B cell (primary cell): ENCODE results near the gene RPRD1B. TPM values are rescaled to one million over a fixed set of nuclear protein-coding genes. Genes with fewer than 3 reads are reported as not detected.

Experiments used
- ATAC-seq: fragments of 200-7000 bp; cut with Tn5 transposase; one replicate; pipeline ENCODE4 v1.10.0; 2021; ENCODE audit warnings: low read depth, mild to moderate bottlenecking, moderate number of reproducible peaks, moderate library complexity
- CTCF ChIA-PET: fragments of 350-600 bp; sonication (Branson Sonifier 250); formaldehyde crosslinking; loops from one replicate; lab custom pipeline; 2021; ENCODE audit warnings: antibody characterized with exemption, inconsistent platforms; lab: Charles Lee
- POLR2A ChIA-PET: fragments of 350-600 bp; sonication (Branson Sonifier 250); formaldehyde crosslinking; loops from one replicate; lab custom pipeline; 2021; ENCODE audit warnings: antibody characterized with exemption; lab: Charles Lee
- DNase-seq: peaks from one replicate; pipeline ENCODE4 v3.0.0; 2013
- H2AFZ ChIP-seq: 2 replicates; pipeline ENCODE4 v1.6.1; 2012; ENCODE audit warnings: mild to moderate bottlenecking, low read depth, low read length; ENCODE audit not compliant: insufficient read depth, poor library complexity, severe bottlenecking
- H3K27ac ChIP-seq, 2 donors: 1 replicate in 1 of 2; 2 replicates in 1 of 2; pipeline ENCODE4 v1.5.1; 2012 to 2013; ENCODE audit warnings: low read length in 2 of 2, mild to moderate bottlenecking in 2 of 2, moderate library complexity in 1 of 2
- H3K27me3 ChIP-seq, 4 experiments: fragments of 200-600 bp in 1 of 4; sonication (generic) in 1 of 4; replicated peaks in 1 of 4; 1 replicate in 2 of 4; 2 replicates in 2 of 4; pipeline versions ENCODE4 v1.6.1 to v1.7.0; 2013 to 2016; ENCODE audit warnings: low read length in 3 of 4, mild to moderate bottlenecking in 2 of 4, mixed read lengths in 1 of 4, moderate library complexity in 1 of 4; ENCODE audit not compliant: insufficient read depth in 4 of 4, control insufficient read depth in 3 of 4; ENCODE audit errors: control extremely low read depth in 1 of 4
- H3K36me3 ChIP-seq, 2 experiments: replicated peaks in 1 of 2; 1 replicate in 1 of 2; 2 replicates in 1 of 2; pipeline versions ENCODE4 v1.6.1 to v1.7.1; 2013; ENCODE audit warnings: low read length in 1 of 2; ENCODE audit not compliant: insufficient read depth in 2 of 2, control insufficient read depth in 1 of 2; ENCODE audit errors: control extremely low read depth in 1 of 2, extremely low read depth in 1 of 2
- H3K4me1 ChIP-seq, 2 donors: fragments of 200-600 bp in 1 of 2; sonication (generic) in 1 of 2; 1 replicate in 1 of 2; 2 replicates in 1 of 2; pipeline versions ENCODE4 v1.5.1 to v1.6.1; 2013 to 2017; ENCODE audit warnings: low read length in 2 of 2; ENCODE audit not compliant: control insufficient read depth in 2 of 2, insufficient read depth in 2 of 2
- H3K4me2 ChIP-seq: replicated peaks from 2 replicates; pipeline ENCODE3; 2012; ENCODE audit warnings: mild to moderate bottlenecking, low read depth, low read length; ENCODE audit not compliant: poor library complexity, severe bottlenecking
- H3K4me3 ChIP-seq, 5 experiments: fragments of 200-600 bp in 1 of 5; sonication (generic) in 1 of 5; 1 replicate in 3 of 5; 2 replicates in 2 of 5; pipeline versions ENCODE4 v1.5.1 to v1.7.0; 2011 to 2016; ENCODE audit warnings: low read length in 4 of 5, mild to moderate bottlenecking in 4 of 5, low read depth in 2 of 5, control low read depth in 1 of 5, moderate library complexity in 1 of 5; ENCODE audit not compliant: insufficient read depth in 1 of 5; ENCODE audit errors: control extremely low read depth in 1 of 5, extremely low read depth in 1 of 5
- H3K79me2 ChIP-seq: fragments of 200-600 bp; sonication (generic); one replicate; pipeline ENCODE4 v1.6.0; 2016; ENCODE audit warnings: low read length; ENCODE audit not compliant: control insufficient read depth, insufficient read depth
- H3K9ac ChIP-seq: fragments of 200-600 bp; sonication (generic); 2 replicates; pipeline ENCODE4 v1.6.1; 2017; ENCODE audit warnings: mild to moderate bottlenecking, low read length, moderate library complexity
- H3K9me3 ChIP-seq, 3 donors: one replicate each; pipeline versions ENCODE4 v1.6.1 to v1.7.1; 2013; ENCODE audit warnings: low read length in 2 of 3; ENCODE audit not compliant: control insufficient read depth in 2 of 3, insufficient read depth in 1 of 3; ENCODE audit errors: control extremely low read depth in 1 of 3
- H4K20me1 ChIP-seq: 2 replicates; pipeline ENCODE4 v1.6.0; 2012; ENCODE audit warnings: mild to moderate bottlenecking, low read length; ENCODE audit not compliant: insufficient read depth, control insufficient read depth, poor library complexity, severe bottlenecking
- H3K27ac Mint-ChIP-seq: one replicate; pipeline ENCODE4 v1.8.0; 2021; ENCODE audit warnings: mixed read lengths
- H3K27me3 Mint-ChIP-seq: one replicate; pipeline ENCODE4 v1.8.0; 2021; ENCODE audit warnings: mixed read lengths
- H3K4me1 Mint-ChIP-seq: one replicate; pipeline ENCODE4 v1.8.0; 2021; ENCODE audit warnings: mixed read lengths
- H3K4me3 Mint-ChIP-seq: one replicate; pipeline ENCODE4 v1.8.0; 2021; ENCODE audit warnings: mixed read lengths
- H3K9me3 Mint-ChIP-seq: one replicate; pipeline ENCODE4 v1.8.0; 2022; ENCODE audit warnings: mixed read lengths; ENCODE audit not compliant: insufficient read depth
- EZH2 ChIP-seq: IDR thresholded peaks from 2 replicates; pipeline ENCODE4 v1.6.1; 2012; ENCODE audit warnings: borderline replicate concordance, low read depth, mild to moderate bottlenecking, moderate library complexity, low read length; ENCODE audit not compliant: insufficient read depth, poor library complexity, severe bottlenecking
- WGBS: methylation state at CpG from one replicate; pipeline ENCODE4 v1.1.5; 2013; ENCODE audit warnings: missing lambda C conversion rate; ENCODE audit not compliant: insufficient coverage; 5-methylcytosine and 5-hydroxymethylcytosine counted together
- intact Hi-C: fragments of 100-400 bp; cut with micrococcal nuclease; formaldehyde crosslinking; loops from one replicate; pipeline ENCODE4 v1.10.0; 2022
- polyA plus RNA-seq: library from polyadenylated mRNA; depleted of rRNA; stranded (reverse); fragments of >200 nt; gene quantifications from 2 replicates; pipeline ENCODE4 v1.2.3, GENCODE V29; 2012
- total RNA-seq, 2 donors: library from RNA; stranded (reverse); fragments of 120-200 nt in 1 of 2; gene quantifications; 1 replicate in 1 of 2; 2 replicates in 1 of 2; pipeline versions ENCODE4 v1.2.3 to v1.2.4, GENCODE V29; 2013 to 2022
- TF ChIP-seq, protein P1 (sequence below): fragments of 200-600 bp; IDR thresholded peaks from one replicate; pipeline ENCODE4 v1.8.0; 2022; ENCODE audit warnings: antibody characterized with exemption, mild to moderate bottlenecking

The RPRD1B gene
- total and polyA plus RNA-seq, 2 donors (not counting 1 experiment from before 2014, with no cell fraction given): 6.0 to 54.9 TPM

DNA sequence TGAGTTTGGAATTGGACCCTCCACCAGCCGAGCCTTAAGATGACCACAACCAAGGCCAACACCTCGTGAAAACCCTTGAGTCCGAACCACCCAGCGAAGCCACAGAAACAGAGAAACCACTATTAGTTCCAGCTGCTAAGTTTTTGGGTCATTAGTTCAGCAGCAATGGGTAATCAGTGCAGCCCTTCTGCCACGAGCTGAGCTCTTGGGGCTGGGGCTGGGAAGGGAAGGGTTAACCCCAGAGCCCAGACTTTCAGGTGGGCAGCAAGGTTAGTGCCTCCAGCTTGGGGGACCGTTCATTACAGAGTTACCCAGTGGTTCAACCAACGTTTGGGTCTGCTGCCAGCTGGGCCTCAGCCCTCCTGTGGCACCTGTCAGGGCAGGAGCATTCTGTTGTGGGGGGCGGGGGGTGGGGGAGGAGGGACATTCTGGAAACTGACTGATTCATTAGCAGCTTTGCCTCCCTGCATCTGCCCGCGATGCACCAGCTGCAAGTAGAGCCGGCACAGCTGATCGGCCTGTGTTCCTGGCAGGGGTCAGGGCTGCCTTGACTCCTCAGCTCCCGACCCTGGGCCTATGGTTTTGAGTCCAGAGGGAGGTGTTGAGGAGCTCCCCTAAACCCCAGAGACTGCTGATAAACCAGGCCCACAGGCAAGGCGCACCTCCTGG, 78.8 kb downstream of the RPRD1B start:
- H3K36me3 ChIP-seq: no peaks in the 10 kb centered on the region
- no peaks in the 10 kb centered on the region for H4K20me1 ChIP-seq
- H3K9me3 ChIP-seq: no peaks in the 10 kb centered on the region
- TF ChIP-seq EZH2: no peak
- TF ChIP-seq, protein P1, sequence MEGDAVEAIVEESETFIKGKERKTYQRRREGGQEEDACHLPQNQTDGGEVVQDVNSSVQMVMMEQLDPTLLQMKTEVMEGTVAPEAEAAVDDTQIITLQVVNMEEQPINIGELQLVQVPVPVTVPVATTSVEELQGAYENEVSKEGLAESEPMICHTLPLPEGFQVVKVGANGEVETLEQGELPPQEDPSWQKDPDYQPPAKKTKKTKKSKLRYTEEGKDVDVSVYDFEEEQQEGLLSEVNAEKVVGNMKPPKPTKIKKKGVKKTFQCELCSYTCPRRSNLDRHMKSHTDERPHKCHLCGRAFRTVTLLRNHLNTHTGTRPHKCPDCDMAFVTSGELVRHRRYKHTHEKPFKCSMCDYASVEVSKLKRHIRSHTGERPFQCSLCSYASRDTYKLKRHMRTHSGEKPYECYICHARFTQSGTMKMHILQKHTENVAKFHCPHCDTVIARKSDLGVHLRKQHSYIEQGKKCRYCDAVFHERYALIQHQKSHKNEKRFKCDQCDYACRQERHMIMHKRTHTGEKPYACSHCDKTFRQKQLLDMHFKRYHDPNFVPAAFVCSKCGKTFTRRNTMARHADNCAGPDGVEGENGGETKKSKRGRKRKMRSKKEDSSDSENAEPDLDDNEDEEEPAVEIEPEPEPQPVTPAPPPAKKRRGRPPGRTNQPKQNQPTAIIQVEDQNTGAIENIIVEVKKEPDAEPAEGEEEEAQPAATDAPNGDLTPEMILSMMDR: no peak
- no peak overlapping the region for H3K9ac ChIP-seq
- Mint-ChIP-seq H3K9me3 (no peaks in the 10 kb centered on the region), H3K4me1 (peaks cover 3% of the 10 kb centered on the region), H3K27ac (no peak overlapping the region), H3K27me3 (no peaks in the 10 kb centered on the region), H3K4me3 (no peak overlapping the region)
- H3K4me3 ChIP-seq: no peak overlapping the region
- CTCF ChIA-PET: interaction anchor here (0.9 to 7.9 kb wide), 9 partner anchors 9 to 109 kb away, joined by 3 to 101 read pairs (median 3); no protein-coding TSS in a partner anchor
- DNase-seq (no peak), ATAC-seq (no peak)
- no peak overlapping the region for H3K4me2 ChIP-seq
- no peak overlapping the region for H3K27ac ChIP-seq
- no peaks in the 10 kb centered on the region for H3K79me2 ChIP-seq
- peaks cover 0 to 3% of the 10 kb centered on the region in 2 donors for H3K4me1 ChIP-seq
- POLR2A ChIA-PET: interaction anchor here (0.6 kb wide), 1 partner anchor 579 kb away, joined by 4 read pairs; no protein-coding TSS in a partner anchor
- no peak overlapping the region for H2AFZ ChIP-seq
- no peaks in the 10 kb centered on the region for H3K27me3 ChIP-seq
- WGBS: 92% methylated on average over 10 of the region's 14 CpGs
- intact Hi-C loops: no loop called here

DNA sequence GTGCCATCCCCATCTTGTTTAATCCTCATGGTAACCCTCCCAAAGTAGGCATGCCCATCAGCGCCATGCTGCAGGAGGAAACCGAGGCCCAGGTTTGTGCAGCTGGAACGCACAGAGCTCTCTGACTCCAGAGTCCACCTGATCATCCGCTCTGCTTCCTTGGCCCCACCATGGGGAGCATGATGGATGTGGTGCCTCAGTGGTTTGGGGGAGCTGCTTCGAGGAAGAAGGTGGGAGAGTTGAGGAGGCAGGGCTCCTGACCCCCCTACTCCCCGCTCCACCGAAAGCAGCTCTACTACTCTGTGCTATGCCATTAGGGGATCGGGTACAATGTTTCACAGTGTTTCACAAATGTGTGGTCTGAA, 79.4 kb downstream of the RPRD1B start:
- no peak for TF ChIP-seq EZH2
- TF ChIP-seq, protein P1: no peak
- H3K27me3 Mint-ChIP-seq: no peaks in the 10 kb centered on the region

More for the DNA sequence above, 79.4 kb downstream of the RPRD1B start:
- H3K27ac ChIP-seq: no peak overlapping the region
- Mint-ChIP-seq H3K9me3 (no peaks in the 10 kb centered on the region), H3K27ac (no peak overlapping the region), H3K4me3 (no peak overlapping the region), H3K4me1 (peaks cover 3% of the 10 kb centered on the region)
- POLR2A ChIA-PET: no interaction called here
- intact Hi-C loops: no loop called here
- no peak overlapping the region for H3K4me3 ChIP-seq
- no peaks in the 10 kb centered on the region for H3K79me2 ChIP-seq
- ATAC-seq (no peak), DNase-seq (no peak)
- peaks cover 0 to 3% of the 10 kb centered on the region in 2 donors for H3K4me1 ChIP-seq
- no peaks in the 10 kb centered on the region for H4K20me1 ChIP-seq
- no peaks in the 10 kb centered on the region for H3K36me3 ChIP-seq
- CTCF ChIA-PET: interaction anchor here (0.6 to 7.9 kb wide), 10 partner anchors 8 to 108 kb away, joined by 3 to 101 read pairs (median 4); no protein-coding TSS in a partner anchor
- H3K27me3 ChIP-seq: no peaks in the 10 kb centered on the region
- no peak overlapping the region for H3K4me2 ChIP-seq
- H2AFZ ChIP-seq: no peak overlapping the region
- no peaks in the 10 kb centered on the region for H3K9me3 ChIP-seq
- 97% methylated on average over 5 of the region's 8 CpGs for WGBS
- H3K9ac ChIP-seq: no peak overlapping the region
